GM21528 (cell line): ENCODE data around the gene RNASEH2A.
"Not testable (repeated sequence)": the region's sequence is repeated elsewhere in the genome, so short reads cannot be mapped to it uniquely, and the experiment has no call there.

Source experiments
- ATAC-seq: cut with Tn5 transposase; IDR thresholded peaks from one replicate; pipeline ENCODE4 v1.9.1; 2021; ENCODE audit warnings: mild to moderate bottlenecking, moderate library complexity; ENCODE audit not compliant: unreplicated experiment, low FRiP score

The RNASEH2A gene

GRCh38 chr19:12825254-12826131 lies 19.1 kb downstream of the RNASEH2A start:
- no peak for ATAC-seq

- ATAC-seq, result no peak
Observed at GRCh38 chr19:12828494-12828893, 22.1 kb downstream of the RNASEH2A start.

DNA sequence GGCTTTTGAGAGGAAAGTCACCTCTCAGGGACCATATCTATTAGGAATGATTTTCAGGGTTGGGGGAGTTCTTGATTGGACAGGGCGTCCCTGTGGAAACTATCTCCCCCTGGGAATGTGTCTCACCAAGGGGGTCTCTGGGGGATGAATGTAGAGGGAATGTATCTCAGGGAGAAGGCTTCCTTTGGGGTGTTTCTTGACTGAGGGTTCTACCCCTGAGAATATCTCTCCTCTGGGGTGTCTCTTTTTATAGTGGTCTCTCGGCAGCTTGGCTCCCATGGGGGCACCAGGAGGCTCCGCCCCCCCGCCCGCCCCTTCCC lies 27.0 kb downstream of the RNASEH2A start:
- ATAC-seq, result no peak

GRCh38 chr19:12833738-12834565 lies 27.6 kb downstream of the RNASEH2A start:
- ATAC-seq, result no peak

- ATAC-seq, result no peak
Observed at GRCh38 chr19:12834566-12834943, 28.2 kb downstream of the RNASEH2A start, which contains the start of gene RTBDN. TSS of gene RTBDN (minus strand) at chr19:12834579. CDS start at chr19:12829979, 4,600 bp downstream.

GRCh38 chr19:12834976-12835757 lies 28.8 kb downstream of the RNASEH2A start:
- ATAC-seq, result no peak

DNA sequence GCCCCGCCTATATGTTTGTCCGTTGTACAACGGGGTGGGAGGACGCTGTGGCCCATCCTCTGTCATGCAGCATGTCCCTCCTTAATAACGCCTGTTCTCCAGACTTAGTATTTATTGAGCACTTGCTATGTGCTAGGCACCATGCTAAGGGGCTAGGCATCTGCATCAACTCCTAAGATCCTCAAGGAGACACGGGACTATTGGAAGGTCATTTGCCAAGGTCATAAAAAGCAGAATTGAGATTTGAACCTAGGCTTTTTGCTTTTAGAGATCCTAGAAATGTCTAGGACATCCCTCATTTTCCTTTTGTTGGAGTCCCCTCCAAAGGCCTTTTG lies 30.1 kb downstream of the RNASEH2A start:
- no peak for ATAC-seq

GRCh38 chr19:12837225-12837624 lies 30.8 kb downstream of the RNASEH2A start:
- ATAC-seq, result no peak

GRCh38 chr19:12838182-12838885 lies 31.9 kb downstream of the RNASEH2A start, which contains the start of gene MAST1:
TSS of gene MAST1 (plus strand) at chr19:12838515. CDS start at chr19:12838573, 58 bp downstream.
- ATAC-seq, result no peak

DNA sequence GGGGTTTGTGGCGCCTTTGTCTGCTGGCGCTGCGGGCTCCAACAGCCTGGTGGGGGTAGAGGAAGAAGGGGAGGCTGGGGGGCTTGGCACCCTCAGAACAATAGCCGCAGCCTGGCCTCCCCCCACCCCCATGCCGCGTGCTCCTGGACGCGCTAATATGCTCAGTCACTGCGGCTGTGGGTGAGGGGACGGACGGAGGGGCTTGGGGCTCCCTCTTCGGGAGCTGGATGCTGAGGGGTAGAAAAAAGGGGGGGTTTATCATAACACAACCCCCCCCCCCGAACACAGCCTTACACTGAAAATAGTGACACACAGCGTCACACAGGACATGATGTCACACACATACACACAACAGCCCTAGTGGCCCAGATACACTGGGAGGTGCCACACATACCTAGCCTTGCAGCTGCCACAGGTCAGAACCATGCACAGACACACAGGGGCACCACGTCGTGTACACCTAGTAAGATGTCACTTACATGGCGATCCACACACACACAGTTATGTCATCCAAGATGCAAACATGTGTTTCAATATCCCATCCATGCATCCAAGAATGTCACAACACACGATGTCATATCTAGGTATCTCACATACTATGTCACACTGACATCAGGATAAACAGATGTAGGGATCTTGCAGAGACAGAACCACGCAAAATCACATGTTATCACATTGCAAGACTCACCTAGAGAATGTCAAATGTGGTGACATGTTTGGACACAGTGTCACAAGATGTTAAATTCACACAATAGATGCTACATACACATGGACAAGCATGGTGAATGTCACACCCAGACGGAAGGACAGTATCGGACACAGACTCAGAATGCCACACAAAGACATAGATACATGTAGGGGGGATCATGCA lies 32.7 kb downstream of the RNASEH2A start:
- no peak for ATAC-seq

- ATAC-seq, result no peak
Observed at GRCh38 chr19:12840091-12841079, 34.0 kb downstream of the RNASEH2A start.

DNA sequence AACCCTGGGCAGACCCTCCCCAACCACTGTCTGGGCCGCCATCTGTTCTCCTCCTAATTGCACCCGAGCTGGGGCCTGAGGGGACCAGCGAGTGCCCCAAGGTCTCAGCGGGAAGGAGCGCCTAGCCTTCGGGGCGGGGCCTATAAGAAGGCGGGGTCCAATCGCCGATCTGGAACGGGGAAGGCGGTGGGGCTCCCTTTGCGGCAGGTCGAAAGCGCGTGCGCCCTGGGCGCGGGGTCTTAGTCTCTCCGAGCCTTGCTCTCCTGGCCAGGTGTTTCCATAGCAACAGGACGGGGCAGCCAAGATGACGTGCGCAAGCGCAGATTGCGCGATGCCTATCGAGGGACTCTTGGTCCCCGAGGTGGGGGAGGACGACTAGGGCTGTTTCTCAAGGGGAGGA lies 34.7 kb downstream of the RNASEH2A start:
- no peak for ATAC-seq

- ATAC-seq, result no peak
Observed at GRCh38 chr19:12842511-12842910, 36.1 kb downstream of the RNASEH2A start.

GRCh38 chr19:12843328-12843727 lies 36.9 kb downstream of the RNASEH2A start:
- ATAC-seq, result no peak

DNA sequence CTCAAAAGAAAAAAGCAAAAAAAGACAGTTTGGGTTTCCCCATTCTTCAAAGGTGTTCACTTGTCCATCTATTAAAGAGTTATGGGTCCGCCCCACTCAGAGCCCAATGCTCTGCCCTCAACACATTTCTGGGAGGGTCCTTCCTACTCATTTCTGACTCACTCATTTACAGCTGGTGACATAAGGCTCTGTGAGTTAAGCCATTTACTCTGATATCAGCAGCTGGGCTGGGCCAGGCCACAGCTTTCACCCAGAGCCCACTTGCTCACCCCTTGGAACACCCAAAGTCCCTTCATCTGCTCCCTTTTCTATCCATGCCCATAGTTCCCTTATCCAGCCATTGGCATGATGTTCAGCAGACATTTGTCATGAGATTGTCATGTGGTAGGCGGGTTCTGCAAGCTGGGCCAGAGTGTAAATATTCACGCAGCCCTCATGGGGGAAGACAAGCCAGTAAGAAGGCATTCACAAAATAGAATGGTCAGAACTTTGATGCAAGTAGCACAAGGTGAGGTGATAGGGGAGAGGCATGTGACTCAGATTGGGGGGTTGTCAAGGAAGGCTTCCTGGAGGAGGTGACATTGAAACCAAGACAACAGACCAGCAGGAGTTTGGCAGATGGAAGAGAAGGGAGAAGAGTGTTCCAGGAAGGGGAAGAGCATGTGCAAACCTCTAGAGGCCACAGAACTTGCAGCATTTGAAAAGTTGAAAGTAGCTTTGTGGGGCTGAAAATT lies 37.8 kb downstream of the RNASEH2A start:
- no peak for ATAC-seq

- ATAC-seq, result not testable (repeated sequence)
Observed at GRCh38 chr19:12846613-12847012, 40.2 kb downstream of the RNASEH2A start.
